Breast epithelium (tissue), 3 donors: ENCODE data around the gene FRRS1.

Source experiments
- CTCF ChIP-seq, 3 donors: fragments of 450-650 bp; IDR thresholded peaks; one replicate each; pipeline ENCODE4 v1.5.1; 2016 to 2017; ENCODE audit warnings: antibody characterized with exemption in 3 of 3, mild to moderate bottlenecking in 3 of 3, moderate library complexity in 3 of 3
- POLR2A ChIP-seq: fragments of 450-650 bp; IDR thresholded peaks from one replicate; pipeline ENCODE4 v1.6.1; 2016; ENCODE audit warnings: antibody characterized with exemption, mild to moderate bottlenecking, moderate library complexity

- TF ChIP-seq CTCF (IDR thresholded peaks at IDR 0.05) (no peak), POLR2A (no peak)
Measured at GRCh38 chr1:99727575-99728185, 38.8 kb downstream of the FRRS1 start.
